ENCODE measurements around the gene DCP1B. TPM values are rescaled to one million over a fixed set of nuclear protein-coding genes. Genes with fewer than 3 reads are reported as not detected.

DCP1B gene
- total and polyA plus RNA-seq, 2 of the 4 experiments (the other 2 are of a cell fraction) = 13.3 to 19.7 TPM

DNA sequence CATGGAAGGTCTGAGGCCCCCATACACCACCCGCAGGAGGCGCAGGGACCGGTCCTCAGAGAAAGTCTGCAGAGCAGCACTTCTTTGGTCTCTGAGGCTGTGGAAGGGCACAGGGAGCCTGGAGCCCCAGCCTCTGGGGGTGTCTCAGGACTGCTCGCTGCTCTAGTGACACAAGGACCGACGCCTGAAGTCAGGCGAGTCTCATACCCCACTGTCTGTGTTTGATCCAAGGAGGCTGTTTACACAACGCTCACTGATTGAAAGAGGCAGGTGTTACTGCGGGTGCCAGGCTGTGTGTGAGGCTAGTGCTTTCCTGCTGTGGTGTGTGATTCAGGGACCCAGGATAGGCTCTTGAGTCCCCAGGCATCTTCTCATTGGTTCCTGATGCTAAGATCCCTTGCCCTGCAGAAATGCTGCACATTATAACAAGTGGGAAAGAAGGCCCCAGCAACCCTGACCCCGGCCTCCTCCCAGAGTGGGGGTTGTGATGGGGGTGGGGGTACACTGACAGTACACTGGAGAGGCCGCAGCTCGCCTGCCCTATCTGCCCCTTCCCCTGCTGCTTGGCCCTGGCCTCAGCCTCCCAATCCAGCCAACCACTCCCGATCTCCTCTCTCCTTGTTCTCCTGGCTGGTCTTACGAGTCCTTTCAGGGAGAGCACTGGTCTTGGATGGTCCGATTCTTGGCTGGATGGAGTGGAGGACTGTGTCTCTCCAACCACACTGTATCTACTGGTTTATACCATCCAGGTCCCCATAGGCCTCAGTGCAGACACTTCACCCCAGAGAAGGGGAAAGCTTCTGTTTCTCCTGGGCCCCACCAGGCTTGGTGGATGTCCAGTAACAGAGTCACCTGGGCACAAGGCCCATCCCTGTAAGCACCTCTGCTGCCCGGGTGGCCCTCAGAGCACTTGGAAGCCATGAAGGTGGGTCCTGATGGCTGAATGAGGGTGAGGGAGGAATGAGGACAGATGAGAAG, 92.4 kb downstream of the DCP1B start (continued):
- no peak for TF ChIP-seq ELK1 (IDR thresholded peaks at IDR 0.05; ENCODE audit: borderline replicate concordance, low read depth, low read length)

- Histone ChIP-seq H2AK9ac (replicated peaks; ENCODE audit: low read depth, low read length, poor library complexity) (no peak overlapping the region), H3K4me1 (ENCODE audit: control insufficient read depth, insufficient read depth, low read length) (no peaks in the 10 kb centered on the region), H2BK20ac (ENCODE audit: low read depth, low read length) (no peak overlapping the region), H3K56ac (ENCODE audit: extremely low read depth, insufficient read depth, low read length) (no peak overlapping the region), H3K4me3 (ENCODE audit: insufficient read depth, low read depth, low read length) (no peak overlapping the region), H3K4ac (ENCODE audit: low read depth, low read length) (no peak overlapping the region), H3K9me1 (ENCODE audit: insufficient read depth, low read length) (no peaks in the 10 kb centered on the region), H2AK5ac (ENCODE audit: low read depth, low read length) (no peak overlapping the region), H3K27me3 (ENCODE audit: control insufficient read depth, insufficient read depth, low read length) (peaks cover 41% of the 10 kb centered on the region), H3K27ac (ENCODE audit: insufficient read depth, low read length) (no peak overlapping the region), H3K18ac (ENCODE audit: low read depth, low read length) (no peak overlapping the region), H2BK120ac (ENCODE audit: low read depth, low read length) (no peak overlapping the region), H2BK15ac (ENCODE audit: low read depth, low read length) (no peak overlapping the region), H2BK5ac (ENCODE audit: low read depth, low read length, poor library complexity, severe bottlenecking) (no peak overlapping the region), H3K4me2 (ENCODE audit: low read depth, low read length) (no peak overlapping the region), H3K36me3 (ENCODE audit: control insufficient read depth, insufficient read depth, low read length) (no peaks in the 10 kb centered on the region), H3K9ac (ENCODE audit: low read depth, low read length) (no peak overlapping the region), H4K8ac (ENCODE audit: low read depth in 2 of 2, low read length in 2 of 2) (no peak overlapping the region), H3K14ac (replicated peaks; ENCODE audit: low read depth, low read length) (no peak overlapping the region), H4K20me1 (ENCODE audit: insufficient read depth, low read length) (no peaks in the 10 kb centered on the region), H4K5ac (ENCODE audit: low read depth, low read length) (no peak overlapping the region), H3K79me1 (ENCODE audit: low read depth in 1 of 2, low read length in 2 of 2) (no peaks in the 10 kb centered on the region), H3K9me3 (ENCODE audit: control insufficient read depth, insufficient read depth, low read length) (peaks cover 15% of the 10 kb centered on the region), H3K23ac (ENCODE audit: low read depth, low read length) (no peak overlapping the region), H2AFZ (replicated peaks; ENCODE audit: low read length, poor library complexity) (no peak overlapping the region), H4K91ac (ENCODE audit: insufficient read depth, low read depth, low read length) (no peak overlapping the region)
- POLR2A ChIA-PET (ENCODE audit: unreplicated experiment) = no interaction called here
- DNase-seq (no peak), ATAC-seq (ENCODE audit: low read depth) (no peak)
- in situ Hi-C loops (cut with MboI; ENCODE audit: low sequenced_read_pairs) (no loop called here), intact Hi-C loops (cut with micrococcal nuclease) (no loop called here), dilution Hi-C loops (cut with HindIII; ENCODE audit: low sequenced_read_pairs, unreplicated experiment) (no loop called here)
- no TSS peak for BruUV-seq (replicated peaks)
- no peak for TF ChIP-seq MAFK (IDR thresholded peaks at IDR 0.05; ENCODE audit: low read depth, low read length)
- no peak for TF ChIP-seq ELK1 (IDR thresholded peaks at IDR 0.05; ENCODE audit: borderline replicate concordance, low read depth, low read length)
- no peak for TF ChIP-seq MAZ (IDR thresholded peaks at IDR 0.05; ENCODE audit: borderline replicate concordance, low read depth, low read length)
- no peak for TF ChIP-seq CHD1 (IDR thresholded peaks at IDR 0.05; ENCODE audit: low read depth, low read length)
- TF ChIP-seq SMC3 (IDR thresholded peaks at IDR 0.05; ENCODE audit: low read depth, low read length) = no peak
- CTCF ChIA-PET = no interaction called here
- no CpG with 5 or more reads among the region's 3 CpGs for WGBS, 2 experiments (ENCODE audit: extremely low coverage in 2 of 2, insufficient read length in 1 of 2)
Observed at GRCh38 chr12:1910468-1910867, 93.8 kb downstream of the DCP1B start.
